HG03354 (cell line): Measurements from ENCODE around the gene FRY.

Source experiments
- ATAC-seq: cut with Tn5 transposase; IDR thresholded peaks from one replicate; pipeline ENCODE4 v1.9.1; 2021; ENCODE audit warnings: mild to moderate bottlenecking; ENCODE audit not compliant: unreplicated experiment, poor library complexity, severe bottlenecking

The FRY gene

GRCh38 chr13:32315238-32316027 is 283.9 kb downstream of the FRY start, which contains the start of the genes BRCA2 and ZAR1L:
Gene BRCA2 (plus strand): TSS chr13:32315508. CDS start chr13:32316461, 953 bp downstream.
Gene ZAR1L (minus strand): TSS chr13:32315363. CDS start chr13:32311925, 3,438 bp downstream.
- peak; percentile 93 for ATAC-seq

DNA sequence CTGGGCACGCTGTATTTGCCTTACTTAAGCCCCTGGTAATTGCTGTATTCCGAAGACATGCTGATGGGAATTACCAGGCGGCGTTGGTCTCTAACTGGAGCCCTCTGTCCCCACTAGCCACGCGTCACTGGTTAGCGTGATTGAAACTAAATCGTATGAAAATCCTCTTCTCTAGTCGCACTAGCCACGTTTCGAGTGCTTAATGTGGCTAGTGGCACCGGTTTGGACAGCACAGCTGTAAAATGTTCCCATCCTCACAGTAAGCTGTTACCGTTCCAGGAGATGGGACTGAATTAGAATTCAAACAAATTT is 284.4 kb downstream of the FRY start:
- peak; percentile 57 for ATAC-seq

DNA sequence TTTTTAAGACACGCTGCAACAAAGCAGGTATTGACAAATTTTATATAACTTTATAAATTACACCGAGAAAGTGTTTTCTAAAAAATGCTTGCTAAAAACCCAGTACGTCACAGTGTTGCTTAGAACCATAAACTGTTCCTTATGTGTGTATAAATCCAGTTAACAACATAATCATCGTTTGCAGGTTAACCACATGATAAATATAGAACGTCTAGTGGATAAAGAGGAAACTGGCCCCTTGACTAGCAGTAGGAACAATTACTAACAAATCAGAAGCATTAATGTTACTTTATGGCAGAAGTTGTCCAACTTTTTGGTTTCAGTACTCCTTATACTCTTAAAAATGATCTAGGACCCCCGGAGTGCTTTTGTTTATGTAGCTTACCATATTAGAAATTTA is 284.9 kb downstream of the FRY start:
- no peak for ATAC-seq

- no peak for ATAC-seq
Measured at GRCh38 chr13:32317716-32318465, 286.3 kb downstream of the FRY start.

DNA sequence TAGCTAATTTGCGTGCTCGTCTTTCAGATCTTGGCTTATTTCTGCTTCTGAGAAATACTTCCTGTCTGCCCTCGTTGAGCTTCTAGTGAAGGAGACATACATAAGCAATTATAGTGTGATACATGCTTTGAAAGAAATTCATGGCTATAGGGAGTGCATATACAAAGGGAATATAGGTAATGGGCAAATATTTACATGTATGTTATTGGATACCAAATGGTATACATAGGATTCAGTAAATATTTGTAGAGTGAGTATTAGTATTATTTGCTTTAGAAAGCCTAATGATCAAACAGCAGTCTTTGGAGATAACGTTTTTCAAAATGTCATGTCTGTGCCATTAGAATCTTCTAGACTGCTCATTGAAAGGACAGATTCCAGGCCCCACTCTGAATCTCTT is 289.0 kb downstream of the FRY start:
- no peak for ATAC-seq

- ATAC-seq = no peak
Measured at GRCh38 chr13:32323912-32324311, 292.3 kb downstream of the FRY start.

DNA sequence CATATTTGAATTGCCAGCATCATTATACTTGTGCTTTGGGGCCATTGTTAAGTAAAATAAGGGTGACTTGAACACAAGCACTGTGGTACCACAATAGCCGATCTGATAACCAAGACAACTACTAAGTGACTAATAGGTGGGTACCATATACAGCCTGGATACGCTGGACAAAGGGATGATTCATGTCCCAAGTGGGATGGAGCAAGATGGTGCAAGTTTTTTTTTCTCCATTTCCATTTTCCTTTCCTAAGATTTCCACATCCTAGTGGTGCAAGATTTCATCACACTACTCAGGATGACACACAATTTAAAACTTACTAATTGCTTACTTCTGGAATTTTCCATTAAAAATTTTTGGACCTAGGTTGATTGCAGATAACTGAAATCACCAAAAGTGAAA is 298.9 kb downstream of the FRY start:
- ATAC-seq = no peak

GRCh38 chr13:32334671-32335070 is 303.1 kb downstream of the FRY start:
- no peak for ATAC-seq

GRCh38 chr13:32340914-32341313 is 309.3 kb downstream of the FRY start:
- no peak for ATAC-seq

DNA sequence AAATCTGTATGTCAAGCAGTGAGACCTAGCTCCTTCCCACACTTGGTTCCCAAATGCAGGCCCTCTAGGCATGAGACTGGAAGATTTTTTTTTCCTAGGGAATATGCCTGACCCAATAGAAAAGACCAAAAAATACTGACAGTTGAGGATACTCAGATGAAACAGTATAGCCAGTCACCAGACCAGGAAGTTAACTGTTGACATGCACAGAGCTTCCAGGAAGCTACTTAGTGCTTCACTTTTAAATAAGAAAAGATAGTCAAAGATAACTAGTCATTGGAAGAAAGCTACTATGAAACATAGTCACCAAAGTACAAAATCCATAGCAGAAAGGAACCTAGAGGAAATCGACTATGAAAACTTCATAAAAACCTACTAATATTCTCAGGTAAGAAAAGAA is 316.1 kb downstream of the FRY start:
- ATAC-seq = no peak
